HFFc6 (cell line): Measurements from ENCODE around the gene ASPM. TPM values are rescaled to one million over a fixed set of nuclear protein-coding genes. Genes with fewer than 3 reads are reported as not detected.
A peak's percentile ranks its signal among the peaks of the same experiment; 100 is the strongest.

ENCODE experiments used
- DNase-seq: peaks from one replicate; pipeline ENCODE4 v3.0.0-alpha.2; 2018
- H3K27ac Mint-ChIP-seq: 2 replicates; pipeline ENCODE4 v1.8.0; 2020; ENCODE audit warnings: mild to moderate bottlenecking, mixed read lengths
- H3K27me3 Mint-ChIP-seq: 2 replicates; pipeline ENCODE4 v1.8.0; 2021; ENCODE audit warnings: mild to moderate bottlenecking, moderate library complexity, mixed read lengths; ENCODE audit not compliant: insufficient read depth
- H3K36me3 Mint-ChIP-seq: 2 replicates; pipeline ENCODE4 v1.8.0; 2021; ENCODE audit warnings: low read depth, mixed read lengths
- H3K4me1 Mint-ChIP-seq: 2 replicates; pipeline ENCODE4 v1.8.0; 2020; ENCODE audit warnings: low read depth, mixed read lengths
- H3K4me3 Mint-ChIP-seq: 2 replicates; pipeline ENCODE4 v1.8.0; 2020; ENCODE audit warnings: mild to moderate bottlenecking, moderate library complexity, mixed read lengths
- H3K9me3 Mint-ChIP-seq: 2 replicates; pipeline ENCODE4 v1.8.0; 2020; ENCODE audit warnings: mild to moderate bottlenecking, mixed read lengths
- total RNA-seq, 6 experiments: library from RNA; stranded (reverse); fragmentation: NEBNext Ultra II Directional; extraction: Animal tissue kit (Norgen Biotek cat#: 25700); gene quantifications; 2 replicates in 1 of 6; 3 replicates in 5 of 6; pipeline ENCODE4 v1.2.3, GENCODE V29; 2021
- TF ChIP-seq, protein P1 (sequence below): fragments of 200-600 bp; sonication (generic); IDR thresholded peaks from 2 replicates; pipeline ENCODE4 v1.5.0; 2021; ENCODE audit warnings: antibody characterized with exemption, mild to moderate bottlenecking

ASPM gene
- total RNA-seq, 6 experiments from 2014 or later = 20.3 to 46.8 (median 42.0) TPM

DNA sequence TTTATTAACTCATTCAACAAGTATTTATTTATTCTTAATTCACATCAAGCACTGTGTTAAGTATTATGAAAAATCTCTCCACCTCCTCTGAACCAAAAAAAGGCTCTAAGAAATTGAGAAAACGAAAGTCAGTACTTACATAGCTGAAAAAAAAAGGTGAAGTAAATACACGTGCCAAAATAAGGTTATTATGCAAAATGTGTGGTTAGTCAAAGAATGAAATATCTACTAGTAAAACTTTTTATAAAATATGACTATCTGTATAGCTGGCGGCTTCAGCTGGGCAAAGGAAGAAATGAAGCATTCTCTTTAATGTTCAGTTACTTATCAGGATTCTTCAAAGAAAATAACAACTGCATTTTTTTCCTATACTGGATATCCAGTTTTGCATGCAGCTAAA lies 35.5 kb upstream of the ASPM start:
- no peak overlapping the region for H3K4me3 Mint-ChIP-seq
- H3K27me3 Mint-ChIP-seq = no peaks in the 10 kb centered on the region; the same call in 1 of the 2 replicates
- peaks cover 22% of the 10 kb centered on the region for H3K36me3 Mint-ChIP-seq
- TF ChIP-seq, protein P1, sequence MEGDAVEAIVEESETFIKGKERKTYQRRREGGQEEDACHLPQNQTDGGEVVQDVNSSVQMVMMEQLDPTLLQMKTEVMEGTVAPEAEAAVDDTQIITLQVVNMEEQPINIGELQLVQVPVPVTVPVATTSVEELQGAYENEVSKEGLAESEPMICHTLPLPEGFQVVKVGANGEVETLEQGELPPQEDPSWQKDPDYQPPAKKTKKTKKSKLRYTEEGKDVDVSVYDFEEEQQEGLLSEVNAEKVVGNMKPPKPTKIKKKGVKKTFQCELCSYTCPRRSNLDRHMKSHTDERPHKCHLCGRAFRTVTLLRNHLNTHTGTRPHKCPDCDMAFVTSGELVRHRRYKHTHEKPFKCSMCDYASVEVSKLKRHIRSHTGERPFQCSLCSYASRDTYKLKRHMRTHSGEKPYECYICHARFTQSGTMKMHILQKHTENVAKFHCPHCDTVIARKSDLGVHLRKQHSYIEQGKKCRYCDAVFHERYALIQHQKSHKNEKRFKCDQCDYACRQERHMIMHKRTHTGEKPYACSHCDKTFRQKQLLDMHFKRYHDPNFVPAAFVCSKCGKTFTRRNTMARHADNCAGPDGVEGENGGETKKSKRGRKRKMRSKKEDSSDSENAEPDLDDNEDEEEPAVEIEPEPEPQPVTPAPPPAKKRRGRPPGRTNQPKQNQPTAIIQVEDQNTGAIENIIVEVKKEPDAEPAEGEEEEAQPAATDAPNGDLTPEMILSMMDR = no peak
- no peak overlapping the region for H3K27ac Mint-ChIP-seq
- no peak for DNase-seq
- peaks cover 41% of the 10 kb centered on the region for H3K4me1 Mint-ChIP-seq
- H3K9me3 Mint-ChIP-seq = no peaks in the 10 kb centered on the region

DNA sequence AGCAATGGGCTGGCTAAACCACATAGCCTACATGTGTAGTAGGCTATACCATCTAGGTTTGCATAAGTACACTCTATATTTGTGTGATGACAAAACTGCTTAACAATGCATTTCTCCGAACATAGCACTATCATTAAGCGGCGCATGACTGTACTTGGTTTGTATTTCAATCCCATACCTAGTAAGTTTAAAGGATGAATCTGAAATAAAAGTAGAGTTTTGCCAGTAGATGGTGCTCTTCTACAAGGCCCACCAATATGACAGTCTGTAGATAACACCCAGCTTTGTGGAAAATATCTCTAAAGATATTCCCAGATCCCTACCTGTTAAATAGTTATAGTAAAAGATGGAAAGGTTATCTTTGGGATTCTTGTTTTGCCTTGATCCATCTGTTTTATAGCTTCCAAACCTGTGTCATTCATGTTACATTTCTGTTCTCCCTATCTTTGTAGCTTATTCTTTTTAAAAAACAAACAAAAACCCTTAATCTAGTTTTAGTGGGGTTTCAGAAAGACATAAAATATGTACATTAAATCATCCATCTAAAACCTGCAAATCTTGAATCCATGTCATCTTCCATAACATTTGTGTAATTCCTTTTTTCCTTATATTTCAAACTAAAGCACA lies 33.9 kb upstream of the ASPM start:
- Mint-ChIP-seq H3K27me3 (no peaks in the 10 kb centered on the region; the same call in 1 of the 2 replicates), H3K27ac (peak overlapping the region; percentile 64; the same call in 1 of the 2 replicates), H3K36me3 (peaks cover 11% of the 10 kb centered on the region), H3K4me1 (peaks cover 46% of the 10 kb centered on the region), H3K9me3 (no peaks in the 10 kb centered on the region), H3K4me3 (no peak overlapping the region)
- DNase-seq = peak; percentile 81
- TF ChIP-seq, protein P1 = peak; percentile 86

DNA sequence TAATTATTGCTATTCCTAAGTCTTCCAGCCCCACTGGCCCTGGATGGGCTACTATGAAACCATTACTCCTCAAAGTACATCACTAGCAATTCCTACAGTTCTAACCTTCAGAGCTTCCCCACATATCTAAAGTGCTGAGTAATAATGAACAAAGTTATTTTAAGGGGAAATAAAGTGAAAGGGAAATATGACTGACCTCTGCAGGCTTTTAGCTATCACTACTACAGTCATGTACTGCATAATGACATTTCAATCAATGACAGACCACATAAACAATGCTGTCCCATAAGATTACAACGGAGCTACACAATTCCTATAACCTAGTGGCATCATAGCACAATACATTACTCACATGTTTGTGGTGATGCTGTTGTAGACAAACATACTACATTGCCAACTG lies 32.5 kb upstream of the ASPM start:
- TF ChIP-seq, protein P1 = peak; percentile 66
- no peak overlapping the region for H3K4me3 Mint-ChIP-seq
- no peaks in the 10 kb centered on the region; the same call in 1 of the 2 replicates for H3K27me3 Mint-ChIP-seq
- H3K4me1 Mint-ChIP-seq = peaks cover 58% of the 10 kb centered on the region
- no peaks in the 10 kb centered on the region for H3K9me3 Mint-ChIP-seq
- H3K36me3 Mint-ChIP-seq = peaks cover 7% of the 10 kb centered on the region
- DNase-seq = peak; percentile 75
- peak overlapping the region; percentile 84 for H3K27ac Mint-ChIP-seq

DNA sequence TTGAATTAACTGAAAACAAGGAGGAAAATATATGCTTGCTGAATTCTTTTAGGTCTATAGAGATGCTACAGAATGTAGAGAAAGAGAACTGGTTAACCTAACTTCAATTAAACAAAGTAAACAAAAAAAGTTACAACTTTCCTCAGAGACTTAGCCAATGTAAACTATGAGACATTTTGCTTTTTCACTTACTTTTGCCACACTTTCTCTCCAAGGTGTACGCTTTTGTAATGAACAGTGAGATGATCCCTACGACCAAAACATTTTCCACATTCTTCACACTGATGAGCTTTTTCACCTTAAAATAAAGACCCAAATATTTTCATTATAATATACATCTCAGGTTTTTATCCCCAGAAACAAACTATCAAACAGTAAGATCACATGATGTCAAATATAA lies 28.3 kb upstream of the ASPM start:
- no peaks in the 10 kb centered on the region; the same call in 1 of the 2 replicates for H3K27me3 Mint-ChIP-seq
- no peaks in the 10 kb centered on the region for H3K9me3 Mint-ChIP-seq
- no peak overlapping the region for H3K4me3 Mint-ChIP-seq
- H3K27ac Mint-ChIP-seq = no peak overlapping the region
- H3K4me1 Mint-ChIP-seq = peaks cover 42% of the 10 kb centered on the region
- peaks cover 18% of the 10 kb centered on the region for H3K36me3 Mint-ChIP-seq
- TF ChIP-seq, protein P1 = no peak
- no peak for DNase-seq

DNA sequence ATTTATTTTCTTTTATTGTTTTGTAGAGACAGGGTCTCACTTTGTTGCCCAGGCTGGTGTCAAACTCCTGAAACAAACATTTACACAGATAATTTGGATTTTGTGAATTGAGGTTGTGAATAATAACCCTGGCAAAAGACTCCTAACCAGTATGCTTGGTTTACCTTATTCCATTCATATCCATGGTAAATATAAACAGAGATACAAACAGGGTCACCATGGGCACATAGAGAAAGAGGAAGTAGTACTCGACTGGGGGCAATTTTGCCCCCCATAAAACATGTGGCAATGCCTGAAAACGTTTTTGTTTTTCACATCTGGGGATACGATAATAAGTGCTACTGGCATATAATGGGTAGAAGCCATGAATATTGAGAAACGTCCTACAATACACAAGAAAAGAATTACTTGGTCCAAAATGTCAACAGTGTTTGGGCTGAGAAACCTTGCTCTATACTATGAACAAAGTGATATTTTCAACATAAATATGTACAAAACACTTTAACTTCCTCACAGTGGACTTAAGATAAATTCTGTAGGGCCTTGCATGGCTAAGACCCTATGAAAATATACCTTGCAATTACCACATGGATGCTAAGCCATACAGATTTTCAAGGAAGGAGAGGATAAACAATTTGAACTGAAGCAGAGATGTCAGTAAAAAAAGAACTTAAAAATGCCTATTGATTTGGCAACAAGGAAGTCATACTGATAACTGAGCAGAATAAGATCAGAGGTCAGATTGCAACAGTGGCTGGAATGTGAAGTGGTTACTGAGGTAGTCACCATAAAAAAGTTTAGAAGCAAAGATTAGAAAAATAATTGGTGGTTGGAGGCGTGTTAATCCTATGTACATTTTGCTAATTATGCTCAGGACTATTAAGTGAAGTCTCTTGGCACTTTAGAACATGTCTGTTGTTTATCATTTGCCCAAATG lies 27.4 kb upstream of the ASPM start:
- Mint-ChIP-seq H3K4me3 (no peak overlapping the region), H3K27ac (peak overlapping the region; percentile 8), H3K27me3 (no peaks in the 10 kb centered on the region; the same call in 1 of the 2 replicates), H3K9me3 (no peaks in the 10 kb centered on the region), H3K36me3 (peaks cover 18% of the 10 kb centered on the region), H3K4me1 (peaks cover 33% of the 10 kb centered on the region)
- TF ChIP-seq, protein P1 = 0 out of 2 replicates have a peak, but pooled peaks have one; percentile 12
- DNase-seq = peak; percentile 20
